Activated T-cell treated with anti-CD3 and anti-CD28 coated beads for 48 hours (primary cell): ENCODE data around the gene ZNF675.
"Not testable (repeated sequence)": the region's sequence is repeated elsewhere in the genome, so short reads cannot be mapped to it uniquely, and the experiment has no call there.

Experiments
- DNase-seq: peaks from one replicate; pipeline ENCODE4 v3.0.0-alpha.2; 2020; ENCODE audit warnings: low read depth

Gene ZNF675

DNA sequence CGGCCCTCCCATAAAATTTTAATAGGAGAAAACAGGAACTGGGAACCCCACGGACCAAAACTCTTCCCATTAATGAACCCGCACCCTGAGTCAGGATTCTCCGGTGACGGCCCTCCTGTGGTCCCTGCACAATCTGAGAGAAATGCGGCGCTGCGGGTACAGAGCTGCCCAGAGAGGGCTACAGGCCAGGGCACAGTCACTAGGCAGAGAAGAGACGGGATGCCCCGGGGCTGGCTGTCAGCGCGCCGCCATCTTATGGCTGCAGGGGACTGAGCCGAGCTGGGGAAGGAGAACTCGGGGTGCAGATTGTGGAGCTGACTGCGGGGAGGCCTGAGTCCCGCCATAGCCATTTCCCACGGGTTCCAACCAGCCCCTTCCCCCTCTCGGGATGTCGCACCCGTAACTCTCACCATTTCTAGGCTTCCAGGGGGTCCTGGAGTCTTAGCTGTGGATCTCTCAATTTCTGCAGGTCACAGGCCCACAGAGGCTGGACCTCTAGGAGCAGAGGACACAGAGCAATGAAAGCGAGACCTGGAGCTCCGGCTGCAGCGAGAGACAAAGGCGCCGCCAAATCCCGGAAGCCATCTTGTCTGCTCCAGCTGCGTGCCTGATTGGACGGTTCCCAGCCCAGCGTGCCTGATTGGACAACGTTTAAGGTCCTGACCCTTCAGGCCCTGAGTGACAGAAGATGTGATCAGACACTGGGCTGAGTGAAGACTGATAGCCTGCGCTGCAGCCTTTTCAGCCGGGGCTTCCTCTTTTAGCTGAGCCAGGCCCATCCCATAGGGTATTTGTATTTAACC lies at the start of gene ZNF675:
Gene ZNF675 (minus strand): TSS at position 592 of the 803 bp plus-strand sequence. CDS start 179 bp downstream, at position 413.
- DNase-seq, result peak; percentile 78

- not testable (repeated sequence) for DNase-seq
Observed at GRCh38 chr19:23730729-23731465, 43.9 kb upstream of the ZNF675 start.

DNA sequence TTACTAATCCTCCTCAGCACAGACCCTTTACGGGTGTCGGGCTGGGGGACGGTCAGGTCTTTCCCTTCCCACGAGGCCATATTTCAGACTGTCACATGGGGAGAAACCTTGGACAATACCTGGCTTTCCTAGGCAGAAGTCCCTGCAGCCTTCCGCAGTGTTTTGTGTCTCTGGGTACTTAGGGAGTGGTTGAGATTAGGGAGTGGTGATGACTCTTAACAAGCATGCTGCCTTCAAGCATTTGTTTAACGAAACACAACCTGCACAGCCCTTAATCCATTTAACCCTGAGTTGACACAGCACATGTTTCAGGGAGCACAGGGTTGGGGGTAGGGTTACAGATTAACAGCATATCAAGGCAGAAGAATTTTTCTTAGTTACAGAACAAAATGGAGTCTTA lies 37.1 kb upstream of the ZNF675 start:
- DNase-seq, result not testable (repeated sequence)

GRCh38 chr19:23718802-23719201 lies 31.8 kb upstream of the ZNF675 start:
- DNase-seq, result no peak

DNA sequence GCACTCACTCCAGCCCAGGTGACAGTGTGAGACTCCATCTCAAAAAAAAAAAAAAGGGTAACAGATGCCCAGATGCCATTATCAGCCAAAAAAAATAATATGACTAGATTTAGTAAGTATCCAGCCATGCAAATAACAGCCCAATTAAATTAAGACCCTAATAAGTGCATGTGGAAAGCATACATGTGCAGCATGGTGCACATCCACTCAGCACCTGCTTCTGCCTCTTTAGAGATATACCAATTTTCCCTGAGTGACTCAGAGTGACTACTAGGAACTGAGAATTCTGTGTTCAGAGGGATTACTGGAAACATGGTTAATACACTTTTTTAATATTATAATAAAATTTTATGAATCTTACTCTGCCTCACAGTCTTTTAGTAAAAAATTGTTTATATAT lies 29.8 kb upstream of the ZNF675 start:
- DNase-seq, result no peak

- DNase-seq, result no peak
Observed at GRCh38 chr19:23709347-23709746, 22.3 kb upstream of the ZNF675 start.

GRCh38 chr19:23706657-23707056 lies 19.6 kb upstream of the ZNF675 start:
- no peak for DNase-seq

GRCh38 chr19:23699521-23699860 lies 12.5 kb upstream of the ZNF675 start:
- no peak for DNase-seq

DNA sequence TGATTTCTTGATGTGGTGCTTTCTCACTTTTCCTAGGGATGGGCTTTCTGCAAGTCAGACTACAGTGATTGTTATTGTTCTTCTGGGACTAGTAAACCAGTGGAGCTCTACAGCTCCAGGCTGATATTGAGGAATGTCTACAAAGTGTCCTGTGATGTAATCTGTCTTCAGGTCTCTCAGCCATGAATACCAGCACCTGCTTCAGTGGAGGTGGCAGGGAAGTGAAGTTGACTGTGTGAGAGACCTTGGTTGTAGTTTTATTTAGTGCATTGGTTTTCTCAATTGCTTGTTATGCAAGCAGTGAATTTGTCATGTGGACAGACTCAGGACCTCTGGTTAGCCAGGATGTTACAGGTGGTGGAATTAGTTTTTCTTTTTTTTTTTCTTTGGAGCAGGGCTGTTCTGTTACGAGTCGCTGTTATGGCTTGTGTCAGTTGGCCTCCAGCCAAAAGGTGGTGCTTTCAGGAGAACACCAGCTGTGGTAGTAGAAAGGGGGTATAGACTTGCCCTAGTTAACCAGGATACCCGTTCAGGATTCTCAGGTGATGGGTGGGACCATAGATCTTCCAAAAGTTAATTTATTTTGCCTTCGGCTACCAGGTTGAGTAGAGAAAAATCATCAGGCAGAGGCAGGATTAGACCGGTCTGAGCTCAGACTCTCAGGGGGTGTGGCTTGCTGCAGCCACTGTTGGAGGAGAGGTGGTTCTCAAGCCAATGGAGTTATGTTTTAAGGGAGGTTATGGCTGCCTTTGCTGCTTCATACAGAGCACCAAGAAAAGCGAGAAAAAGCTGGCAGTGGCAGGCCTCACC lies 11.9 kb upstream of the ZNF675 start:
- DNase-seq, result no peak

DNA sequence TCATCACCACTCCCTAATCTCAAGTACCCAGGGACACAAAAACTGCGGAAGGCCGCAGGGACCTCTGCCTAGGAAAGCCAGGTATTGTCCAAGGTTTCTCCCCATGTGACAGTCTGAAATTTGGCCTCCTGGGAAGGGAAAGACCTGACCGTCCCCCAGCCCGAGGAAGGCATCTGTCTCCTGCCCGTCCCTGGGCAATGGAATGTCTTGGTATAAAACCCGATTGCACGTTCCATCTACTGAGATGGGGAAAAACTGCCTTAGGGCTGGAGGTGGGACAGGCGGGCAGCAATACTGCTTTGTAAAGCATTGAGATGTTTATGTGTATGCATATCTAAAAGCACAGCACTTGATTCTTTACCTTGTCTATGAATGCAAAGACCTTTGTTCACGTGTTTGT lies 5.9 kb upstream of the ZNF675 start:
- not testable (repeated sequence) for DNase-seq

GRCh38 chr19:23673132-23673531 lies 13.9 kb downstream of the ZNF675 start:
- no peak for DNase-seq

GRCh38 chr19:23668606-23669005 lies 18.4 kb downstream of the ZNF675 start:
- DNase-seq, result not testable (repeated sequence)

DNA sequence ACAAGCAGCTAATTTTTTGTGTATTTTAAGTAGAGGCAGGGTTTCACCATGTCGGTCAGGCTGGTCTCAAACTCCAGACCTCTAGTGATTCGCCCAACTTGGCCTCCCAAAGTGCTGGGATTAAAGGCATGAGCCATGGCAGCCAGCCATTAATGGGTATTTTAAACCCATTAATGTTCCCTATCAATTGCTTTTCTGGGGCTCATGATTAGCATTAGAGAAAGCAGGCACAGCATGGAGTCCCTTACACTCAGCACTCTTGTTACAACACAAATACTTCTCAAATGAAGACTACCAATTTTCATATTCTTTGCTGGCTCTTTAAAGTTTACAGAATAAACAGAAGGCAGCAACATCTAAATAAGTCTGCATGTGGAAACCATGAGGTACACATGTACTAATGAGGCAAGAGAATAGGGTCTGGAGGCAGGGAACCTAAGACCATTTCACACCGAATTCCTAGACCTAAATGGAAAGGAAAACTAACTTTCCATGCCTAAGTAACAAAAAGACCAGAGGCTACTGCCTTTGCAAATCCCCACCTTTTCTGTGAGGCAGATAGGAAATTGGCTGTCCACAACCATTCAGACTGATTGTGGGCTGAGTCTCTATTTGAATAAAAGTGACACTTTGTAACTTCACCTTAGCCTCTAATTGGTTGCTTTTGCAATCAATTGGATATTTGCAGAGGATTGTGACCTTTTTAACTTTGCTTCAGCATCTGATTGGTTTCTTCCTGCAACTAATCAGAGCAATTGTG lies 21.2 kb downstream of the ZNF675 start:
- no peak for DNase-seq

GRCh38 chr19:23649817-23650216 lies 37.2 kb downstream of the ZNF675 start:
- not testable (repeated sequence) for DNase-seq
